HG02759 (cell line): ENCODE measurements around the gene SETD4.
"Not testable (repeated sequence)": the region's sequence is repeated elsewhere in the genome, so short reads cannot be mapped to it uniquely, and the experiment has no call there.

Source experiments
- ATAC-seq: cut with Tn5 transposase; IDR thresholded peaks from one replicate; pipeline ENCODE4 v1.9.1; 2021; ENCODE audit warnings: mild to moderate bottlenecking, moderate library complexity; ENCODE audit not compliant: unreplicated experiment

The SETD4 gene, protein sequence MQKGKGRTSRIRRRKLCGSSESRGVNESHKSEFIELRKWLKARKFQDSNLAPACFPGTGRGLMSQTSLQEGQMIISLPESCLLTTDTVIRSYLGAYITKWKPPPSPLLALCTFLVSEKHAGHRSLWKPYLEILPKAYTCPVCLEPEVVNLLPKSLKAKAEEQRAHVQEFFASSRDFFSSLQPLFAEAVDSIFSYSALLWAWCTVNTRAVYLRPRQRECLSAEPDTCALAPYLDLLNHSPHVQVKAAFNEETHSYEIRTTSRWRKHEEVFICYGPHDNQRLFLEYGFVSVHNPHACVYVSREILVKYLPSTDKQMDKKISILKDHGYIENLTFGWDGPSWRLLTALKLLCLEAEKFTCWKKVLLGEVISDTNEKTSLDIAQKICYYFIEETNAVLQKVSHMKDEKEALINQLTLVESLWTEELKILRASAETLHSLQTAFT

GRCh38 chr21:36060159-36060921, at the start of gene SETD4:
TSS of gene SETD4 (minus strand) at chr21:36060526. CDS start at chr21:36058888, 1,638 bp downstream.
- peak; percentile 90 for ATAC-seq

- no peak for ATAC-seq
These were observed 49.5 kb upstream of the SETD4 start for GRCh38 chr21:36109868-36110267.

DNA sequence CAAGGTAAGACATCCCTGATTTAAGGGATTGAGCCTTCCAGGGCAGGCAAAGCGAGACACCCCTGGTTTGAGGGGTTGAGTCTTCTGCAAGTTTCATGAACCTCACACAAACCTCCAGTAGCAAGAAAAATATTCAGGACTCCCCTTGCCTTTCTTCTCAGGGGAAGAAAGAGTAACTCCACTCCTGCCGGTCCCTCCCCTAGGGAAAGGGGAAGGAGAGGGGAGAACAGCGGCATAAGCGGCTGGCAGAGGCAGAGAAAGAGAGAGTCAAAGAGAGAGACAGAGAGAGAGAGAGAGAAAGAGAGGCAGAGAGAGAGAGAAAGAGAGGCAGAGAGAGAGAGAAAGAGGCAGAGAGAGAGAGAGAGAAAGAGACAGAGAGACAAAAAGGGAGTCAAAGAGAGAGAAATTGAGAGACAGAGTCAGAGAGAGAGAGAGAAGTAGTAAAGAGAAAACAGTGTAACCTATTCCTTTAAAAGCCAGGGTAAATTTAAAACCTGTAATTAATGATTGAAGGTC, 45.1 kb upstream of the SETD4 start:
- ATAC-seq, result no peak

DNA sequence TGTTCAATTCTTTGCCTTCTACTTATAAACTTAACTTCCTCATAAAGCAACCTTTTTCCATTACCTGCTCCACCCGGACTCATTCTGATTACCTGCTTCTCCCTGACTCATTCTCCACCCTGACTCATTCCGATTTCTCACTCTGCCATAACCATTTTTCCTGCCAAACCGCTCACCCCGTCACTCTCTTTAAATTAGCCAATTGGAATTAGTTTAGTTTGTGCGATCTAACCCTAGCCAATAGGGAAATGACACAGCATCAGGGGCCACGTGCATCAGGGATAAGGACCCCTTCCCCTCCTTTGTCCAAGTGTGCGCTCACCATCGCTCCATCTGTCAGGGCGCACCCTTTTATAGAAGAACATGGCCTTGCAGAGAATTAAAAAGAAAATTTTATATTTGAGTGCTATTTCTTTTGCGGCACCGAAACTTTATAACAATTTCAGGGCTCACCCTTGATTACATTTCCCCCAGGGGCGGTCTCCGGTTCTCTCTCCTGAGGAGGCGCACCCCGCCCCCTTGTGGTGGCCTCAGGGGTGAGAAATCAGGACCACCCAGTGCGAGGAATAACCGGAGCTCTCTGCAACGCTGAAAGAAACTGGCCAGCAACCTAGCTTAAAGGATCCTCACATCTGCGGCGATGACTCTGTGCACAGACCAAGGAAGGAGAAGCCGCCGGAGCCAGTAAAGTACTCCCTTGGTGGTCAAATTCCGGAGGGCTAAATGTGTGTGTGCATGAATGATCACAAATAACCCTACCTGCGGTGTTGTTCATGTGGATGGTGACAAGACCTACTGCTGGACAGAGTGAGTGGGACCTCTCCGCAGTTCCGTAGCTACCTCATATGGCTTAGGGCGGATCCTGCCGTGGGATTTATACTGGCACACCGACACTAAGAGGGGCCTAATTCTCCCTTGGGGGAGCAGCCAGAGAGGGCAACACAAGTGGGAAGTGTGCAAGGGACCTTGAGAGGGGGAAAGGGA, 44.3 kb upstream of the SETD4 start:
- no peak for ATAC-seq

DNA sequence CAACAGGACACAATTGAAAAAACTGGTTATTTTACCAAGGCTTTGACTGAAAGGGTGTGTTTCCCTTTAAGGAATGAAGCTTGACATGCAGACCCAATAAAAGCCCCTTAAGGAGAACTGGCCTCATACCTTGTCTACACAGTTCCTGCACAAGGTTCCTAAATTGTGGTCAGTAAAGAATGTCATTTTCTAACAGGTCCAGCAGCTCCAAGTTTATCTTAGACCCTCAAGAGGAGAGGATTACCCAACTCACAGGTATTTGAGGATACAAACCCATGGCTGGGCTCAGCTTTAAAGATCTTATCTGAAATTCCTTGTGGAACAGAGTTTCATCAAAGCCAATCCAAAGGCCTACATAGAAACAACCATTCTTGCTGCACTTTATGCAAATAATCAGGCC, 43.1 kb upstream of the SETD4 start:
- ATAC-seq, result no peak

DNA sequence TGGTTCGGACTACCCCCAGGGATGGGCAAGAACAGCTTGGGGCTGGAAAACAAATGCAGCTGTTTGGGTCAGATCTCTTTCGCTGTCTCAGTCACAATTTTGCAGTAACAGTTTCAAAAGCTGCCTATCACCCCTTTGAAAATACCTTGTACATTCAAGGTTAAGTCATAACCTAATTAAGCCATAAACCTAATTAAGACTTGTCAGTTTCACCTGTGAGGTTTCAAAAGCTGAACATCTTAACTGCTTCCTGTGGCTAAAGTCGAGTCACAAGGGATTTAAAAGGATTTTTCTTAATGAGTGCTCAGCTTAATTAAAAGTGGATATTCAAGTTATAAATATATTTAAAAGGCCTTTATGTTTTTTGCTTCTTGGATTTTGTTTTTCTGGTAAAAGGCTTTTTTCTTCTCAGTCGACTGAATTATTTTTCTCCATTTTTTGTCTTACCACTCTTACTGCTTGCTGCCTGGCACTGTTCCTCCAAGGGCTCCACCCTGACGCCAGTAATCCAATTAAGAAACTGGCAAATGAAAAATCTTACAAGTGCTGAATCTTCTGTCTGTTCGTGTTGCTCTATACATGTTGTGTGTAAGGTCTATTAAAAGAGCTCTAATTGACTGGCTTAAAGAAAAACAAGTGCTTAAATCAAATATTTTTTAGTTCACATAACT, 40.8 kb upstream of the SETD4 start:
- ATAC-seq, result no peak

GRCh38 chr21:36099695-36100211, 39.4 kb upstream of the SETD4 start:
- ATAC-seq, result not testable (repeated sequence)

GRCh38 chr21:36099000-36099399, 38.7 kb upstream of the SETD4 start:
- no peak for ATAC-seq

GRCh38 chr21:36098182-36098532, 37.8 kb upstream of the SETD4 start:
- ATAC-seq, result no peak

DNA sequence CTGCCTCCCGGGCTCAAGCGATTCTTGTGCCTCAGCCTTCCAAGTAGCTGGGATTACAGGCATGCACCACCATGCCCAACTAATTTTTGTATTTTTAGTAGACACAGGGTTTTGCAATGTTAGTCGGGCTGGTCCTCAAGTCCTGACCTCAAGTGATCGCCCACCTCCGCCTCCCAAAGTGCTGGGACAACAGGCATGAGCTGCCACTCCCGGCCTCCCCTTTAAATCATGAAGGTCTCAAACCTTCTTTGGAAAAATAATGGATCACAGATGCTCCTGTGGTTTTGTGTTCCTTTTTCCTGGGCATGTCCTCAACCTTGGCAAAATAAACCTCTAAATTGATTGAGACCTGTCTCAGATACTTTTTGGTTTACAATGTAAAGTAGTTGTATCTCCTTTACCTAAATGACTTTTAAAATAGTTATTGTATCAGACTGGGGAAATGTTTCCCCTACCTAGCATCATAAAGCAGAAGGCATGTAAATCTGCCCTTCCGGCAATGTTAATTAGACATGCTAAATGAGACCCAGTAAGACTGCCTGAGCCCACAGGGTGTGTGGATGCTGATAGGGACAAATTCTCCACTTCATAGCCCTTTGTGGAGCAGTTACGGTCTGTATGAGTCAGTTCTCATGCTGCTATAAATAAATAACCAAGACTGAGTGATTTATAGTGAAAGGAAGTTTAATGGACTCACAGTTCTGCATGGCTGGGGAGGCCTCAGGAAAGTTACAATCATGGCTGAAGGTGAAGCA, 37.3 kb upstream of the SETD4 start:
- peak; percentile 87 for ATAC-seq

GRCh38 chr21:36096398-36097290, 36.3 kb upstream of the SETD4 start:
- no peak for ATAC-seq

DNA sequence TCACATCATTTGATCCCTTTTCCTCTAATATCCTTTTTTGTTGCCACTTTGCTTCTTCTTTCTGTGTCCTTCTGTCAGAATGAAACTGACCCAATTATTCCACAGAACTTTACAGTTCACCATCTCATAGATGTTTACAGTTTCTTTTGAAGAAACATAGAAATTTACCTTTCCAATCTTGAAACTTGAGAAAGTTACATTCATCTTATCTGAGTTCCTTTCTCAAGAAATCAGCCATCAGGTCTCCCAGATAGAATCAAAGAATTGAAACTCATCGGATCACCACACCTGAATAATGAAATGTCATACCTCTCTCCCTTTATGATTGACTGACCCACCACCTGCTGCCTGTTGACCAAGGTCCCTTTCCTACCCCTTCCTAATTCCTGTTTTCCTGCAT, 33.2 kb upstream of the SETD4 start:
- no peak for ATAC-seq

DNA sequence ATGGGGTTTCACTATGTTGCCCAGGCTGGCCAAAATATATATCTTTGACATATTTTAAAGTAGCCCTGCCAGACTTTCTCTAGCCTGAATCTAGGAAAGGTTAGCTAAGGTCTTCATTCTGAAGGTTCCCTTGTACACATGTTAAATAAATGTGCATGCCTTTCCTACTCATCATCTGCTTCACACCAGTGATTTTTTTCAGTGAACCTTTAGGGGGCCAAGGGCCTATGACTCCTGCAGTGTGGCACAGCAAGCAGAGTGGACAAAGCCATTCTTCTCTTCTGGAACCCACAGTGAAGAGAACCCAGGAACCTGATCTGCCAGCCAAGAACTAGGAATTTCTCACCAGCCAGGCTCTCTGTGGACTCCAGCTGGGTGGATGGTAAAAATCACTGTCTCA, 32.4 kb upstream of the SETD4 start:
- no peak for ATAC-seq

DNA sequence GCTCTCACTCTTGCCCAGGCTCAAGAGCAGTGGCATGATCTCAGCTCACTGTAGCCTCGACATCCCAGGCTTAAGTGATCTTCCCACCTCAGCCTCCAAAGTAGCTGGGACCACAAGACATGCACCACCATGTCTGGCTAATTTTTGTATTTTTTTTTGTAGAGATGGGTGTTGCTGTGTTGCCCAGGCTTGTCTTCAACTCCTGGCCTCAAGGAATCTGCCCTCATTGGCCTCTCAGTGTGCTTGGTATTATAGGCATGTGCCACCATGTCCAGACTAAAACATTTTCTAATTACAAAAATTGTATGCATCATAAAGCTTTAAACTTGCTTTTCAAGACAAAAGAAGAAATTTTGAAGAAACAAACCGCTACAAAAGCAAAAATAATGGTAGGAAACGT, 29.6 kb upstream of the SETD4 start:
- ATAC-seq, result no peak

GRCh38 chr21:36087362-36088138, 27.2 kb upstream of the SETD4 start:
- ATAC-seq, result no peak

DNA sequence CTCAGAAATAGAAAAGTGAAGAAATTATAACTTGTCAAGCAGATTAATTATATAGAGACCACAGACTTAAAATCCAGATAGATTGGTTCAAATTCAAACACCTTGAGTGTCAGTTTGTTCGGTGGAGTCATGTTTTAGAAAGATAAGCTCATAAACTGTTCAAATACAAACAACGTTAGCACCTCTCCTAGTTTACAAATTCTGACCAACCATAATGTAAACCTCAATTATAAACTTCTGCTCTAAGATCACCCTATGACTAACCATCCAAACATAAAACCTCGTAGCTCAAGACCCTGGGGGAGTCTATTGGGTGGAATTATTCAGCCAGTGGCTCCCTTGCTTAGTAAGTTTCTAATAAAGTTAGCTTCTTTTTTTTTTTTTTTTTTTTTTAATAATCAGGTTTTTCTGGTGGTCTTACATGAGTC, 21.9 kb upstream of the SETD4 start:
- ATAC-seq, result no peak

- no peak for ATAC-seq
These were observed 20.1 kb upstream of the SETD4 start for GRCh38 chr21:36080386-36080785.

GRCh38 chr21:36079671-36080070, 19.3 kb upstream of the SETD4 start:
- no peak for ATAC-seq
